GM21825 (cell line): Measurements from ENCODE around the gene SEC61A1.

Source experiments
- ATAC-seq: cut with Tn5 transposase; IDR thresholded peaks from one replicate; pipeline ENCODE4 v1.9.1; 2021; ENCODE audit warnings: mild to moderate bottlenecking, moderate library complexity; ENCODE audit not compliant: unreplicated experiment

The SEC61A1 gene

DNA sequence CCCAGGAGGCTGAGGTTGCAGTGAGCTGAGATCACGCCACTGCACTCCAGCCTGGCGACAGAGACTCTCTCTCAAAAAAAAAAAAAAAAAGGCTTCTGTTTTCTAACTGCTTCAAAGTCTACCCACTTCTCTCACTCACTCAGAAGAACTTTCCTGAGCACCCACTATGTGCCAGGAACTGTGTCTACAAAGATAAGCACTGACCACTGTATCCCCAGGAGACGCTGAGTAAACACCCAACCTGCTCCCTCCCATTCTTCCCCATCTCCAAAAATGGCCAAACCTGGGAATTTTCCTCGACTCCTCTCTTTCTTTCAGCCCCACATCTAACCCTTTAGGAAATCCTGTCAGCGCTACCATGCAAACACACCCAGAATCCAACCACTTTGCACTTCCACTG is 58.9 kb downstream of the SEC61A1 start:
- ATAC-seq = no peak

- no peak for ATAC-seq
These were observed 60.2 kb downstream of the SEC61A1 start for GRCh38 chr3:128112357-128112968.

- ATAC-seq = peak; percentile 74
These were observed 61.9 kb downstream of the SEC61A1 start for GRCh38 chr3:128113817-128114794.
